Tibial nerve (tissue), 4 donors: ENCODE measurements around the gene RTN1.

Source experiments
- CTCF ChIP-seq, 5 experiments: fragments of 200-600 bp in 3 of 5; fragments of 450-650 bp in 2 of 5; sonication (generic) in 3 of 5; IDR thresholded peaks; one replicate each; pipeline ENCODE4 v1.5.1; 2016 to 2019; ENCODE audit warnings: antibody characterized with exemption in 5 of 5, mild to moderate bottlenecking in 3 of 5, moderate library complexity in 2 of 5
- EP300 ChIP-seq, 2 donors: sonication (generic); formaldehyde crosslinking; IDR thresholded peaks; one replicate each; pipeline ENCODE4 v1.6.1; 2017; ENCODE audit warnings: antibody characterized with exemption in 2 of 2, mild to moderate bottlenecking in 1 of 2
- POLR2A ChIP-seq, 2 donors: fragments of 450-650 bp; IDR thresholded peaks; one replicate each; pipeline ENCODE4 v1.6.1; 2017; ENCODE audit warnings: antibody characterized with exemption in 2 of 2, mild to moderate bottlenecking in 2 of 2, moderate library complexity in 2 of 2

GRCh38 chr14:59755409-59756135 lies 115.0 kb downstream of the RTN1 start:
- TF ChIP-seq CTCF (IDR thresholded peaks at IDR 0.05) (no peak), POLR2A (IDR thresholded peaks at IDR 0.05) (no peak), EP300 (IDR thresholded peaks at IDR 0.05) (no peak)
